ENCODE measurements around the gene IP6K3. TPM values are rescaled to one million over a fixed set of nuclear protein-coding genes. Genes with fewer than 3 reads are reported as not detected.

IP6K3 gene
- polyA plus RNA-seq, 2 donors = 0.65 to 0.96 TPM

GRCh38 chr6:33677689-33678088, 69.0 kb downstream of the IP6K3 start:
- H3K9me3 ChIP-seq (ENCODE audit: control insufficient read depth in 2 of 2, insufficient read depth in 1 of 2, low read depth in 1 of 2, low read length in 1 of 2) = peaks cover 0 to 2% of the 10 kb centered on the region in 2 donors
- H3K36me3 ChIP-seq (ENCODE audit: control insufficient read depth in 2 of 2, insufficient read depth in 2 of 2, low read length in 1 of 2) = peaks cover 9 to 58% of the 10 kb centered on the region in 2 donors
- H3K4me3 ChIP-seq (ENCODE audit: low read depth in 1 of 2, low read length in 2 of 2) = no peak overlapping the region
- no peaks in the 10 kb centered on the region for H3K4me1 ChIP-seq (ENCODE audit: control insufficient read depth in 2 of 2, insufficient read depth in 2 of 2, low read length in 1 of 2)
- H3K27ac ChIP-seq (ENCODE audit: low read depth in 2 of 2, low read length in 1 of 2) = no peak overlapping the region
- no peaks in the 10 kb centered on the region for H3K27me3 ChIP-seq (ENCODE audit: control insufficient read depth in 1 of 2, insufficient read depth in 2 of 2, low read length in 2 of 2)
- WGBS, 2 donors = 89 to 100% methylated on average over 2 of the region's 2 CpGs

GRCh38 chr6:33677143-33677660, 69.5 kb downstream of the IP6K3 start:
- Histone ChIP-seq H3K27me3 (ENCODE audit: control insufficient read depth in 1 of 2, insufficient read depth in 2 of 2, low read length in 2 of 2) (no peaks in the 10 kb centered on the region), H3K4me3 (ENCODE audit: low read depth in 1 of 2, low read length in 2 of 2) (no peak overlapping the region), H3K4me1 (ENCODE audit: control insufficient read depth in 2 of 2, insufficient read depth in 2 of 2, low read length in 1 of 2) (no peaks in the 10 kb centered on the region), H3K9me3 (ENCODE audit: control insufficient read depth in 2 of 2, insufficient read depth in 1 of 2, low read depth in 1 of 2, low read length in 1 of 2) (peaks cover 0 to 2% of the 10 kb centered on the region in 2 donors), H3K27ac (ENCODE audit: low read depth in 2 of 2, low read length in 1 of 2) (no peak overlapping the region), H3K36me3 (ENCODE audit: control insufficient read depth in 2 of 2, insufficient read depth in 2 of 2, low read length in 1 of 2) (peaks cover 9 to 53% of the 10 kb centered on the region in 2 donors)
- 79 to 94% methylated on average over 8 of the region's 8 CpGs for WGBS, 2 donors

GRCh38 chr6:33676416-33677142, 70.1 kb downstream of the IP6K3 start:
- H3K36me3 ChIP-seq (ENCODE audit: control insufficient read depth in 2 of 2, insufficient read depth in 2 of 2, low read length in 1 of 2) = peaks cover 9 to 57% of the 10 kb centered on the region in 2 donors
- H3K27me3 ChIP-seq (ENCODE audit: control insufficient read depth in 1 of 2, insufficient read depth in 2 of 2, low read length in 2 of 2) = no peaks in the 10 kb centered on the region
- H3K27ac ChIP-seq (ENCODE audit: low read depth in 2 of 2, low read length in 1 of 2) = no peak overlapping the region
- no peak overlapping the region for H3K4me3 ChIP-seq (ENCODE audit: low read depth in 1 of 2, low read length in 2 of 2)
- no peaks in the 10 kb centered on the region for H3K4me1 ChIP-seq (ENCODE audit: control insufficient read depth in 2 of 2, insufficient read depth in 2 of 2, low read length in 1 of 2)
- peaks cover 0 to 2% of the 10 kb centered on the region in 2 donors for H3K9me3 ChIP-seq (ENCODE audit: control insufficient read depth in 2 of 2, insufficient read depth in 1 of 2, low read depth in 1 of 2, low read length in 1 of 2)
- WGBS, 2 donors = 93 to 96% methylated on average over 15 of the region's 15 CpGs

- H3K9me3 ChIP-seq (ENCODE audit: control insufficient read depth in 2 of 2, insufficient read depth in 1 of 2, low read depth in 1 of 2, low read length in 1 of 2) = peaks cover 0 to 2% of the 10 kb centered on the region in 2 donors
- no peak overlapping the region for H3K27ac ChIP-seq (ENCODE audit: low read depth in 2 of 2, low read length in 1 of 2)
- WGBS, 2 donors = 92 to 96% methylated on average over 7 of the region's 7 CpGs
- peaks cover 9 to 54% of the 10 kb centered on the region in 2 donors for H3K36me3 ChIP-seq (ENCODE audit: control insufficient read depth in 2 of 2, insufficient read depth in 2 of 2, low read length in 1 of 2)
- H3K4me3 ChIP-seq (ENCODE audit: low read depth in 1 of 2, low read length in 2 of 2) = no peak overlapping the region
- no peaks in the 10 kb centered on the region for H3K4me1 ChIP-seq (ENCODE audit: control insufficient read depth in 2 of 2, insufficient read depth in 2 of 2, low read length in 1 of 2)
- H3K27me3 ChIP-seq (ENCODE audit: control insufficient read depth in 1 of 2, insufficient read depth in 2 of 2, low read length in 2 of 2) = no peaks in the 10 kb centered on the region
Measured at GRCh38 chr6:33675968-33676367, 70.7 kb downstream of the IP6K3 start.

GRCh38 chr6:33673851-33674250, 72.9 kb downstream of the IP6K3 start:
- H3K27me3 ChIP-seq (ENCODE audit: control insufficient read depth in 1 of 2, insufficient read depth in 2 of 2, low read length in 2 of 2) = no peaks in the 10 kb centered on the region
- H3K27ac ChIP-seq (ENCODE audit: low read depth in 2 of 2, low read length in 1 of 2) = no peak overlapping the region
- no peak overlapping the region for H3K4me3 ChIP-seq (ENCODE audit: low read depth in 1 of 2, low read length in 2 of 2)
- 87% methylated on average over 7 of the region's 7 CpGs for WGBS, 2 donors
- H3K36me3 ChIP-seq (ENCODE audit: control insufficient read depth in 2 of 2, insufficient read depth in 2 of 2, low read length in 1 of 2) = peaks cover 9 to 52% of the 10 kb centered on the region in 2 donors
- no peaks in the 10 kb centered on the region for H3K9me3 ChIP-seq (ENCODE audit: control insufficient read depth in 2 of 2, insufficient read depth in 1 of 2, low read depth in 1 of 2, low read length in 1 of 2)
- no peaks in the 10 kb centered on the region for H3K4me1 ChIP-seq (ENCODE audit: control insufficient read depth in 2 of 2, insufficient read depth in 2 of 2, low read length in 1 of 2)

- H3K27ac ChIP-seq (ENCODE audit: low read depth in 2 of 2, low read length in 1 of 2) = peak overlapping the region in 1 of 2 donors; percentile 39
- no peaks in the 10 kb centered on the region for H3K27me3 ChIP-seq (ENCODE audit: control insufficient read depth in 1 of 2, insufficient read depth in 2 of 2, low read length in 2 of 2)
- no peak overlapping the region for H3K4me3 ChIP-seq (ENCODE audit: low read depth in 1 of 2, low read length in 2 of 2)
- H3K36me3 ChIP-seq (ENCODE audit: control insufficient read depth in 2 of 2, insufficient read depth in 2 of 2, low read length in 1 of 2) = peaks cover 5 to 49% of the 10 kb centered on the region in 2 donors
- no peaks in the 10 kb centered on the region for H3K9me3 ChIP-seq (ENCODE audit: control insufficient read depth in 2 of 2, insufficient read depth in 1 of 2, low read depth in 1 of 2, low read length in 1 of 2)
- 37 to 52% methylated on average over 5 of the region's 5 CpGs for whole genome bisulfite sequencing, 2 donors
- peaks cover under 1 to 4% of the 10 kb centered on the region in 2 donors for H3K4me1 ChIP-seq (ENCODE audit: control insufficient read depth in 2 of 2, insufficient read depth in 2 of 2, low read length in 1 of 2)
Measured at GRCh38 chr6:33672808-33673207, 73.9 kb downstream of the IP6K3 start.

- Histone ChIP-seq H3K4me1 (ENCODE audit: control insufficient read depth in 2 of 2, insufficient read depth in 2 of 2, low read length in 1 of 2) (peaks cover 4% of the 10 kb centered on the region in 2 donors), H3K27me3 (ENCODE audit: control insufficient read depth in 1 of 2, insufficient read depth in 2 of 2, low read length in 2 of 2) (no peaks in the 10 kb centered on the region), H3K4me3 (ENCODE audit: low read depth in 1 of 2, low read length in 2 of 2) (no peak overlapping the region), H3K9me3 (ENCODE audit: control insufficient read depth in 2 of 2, insufficient read depth in 1 of 2, low read depth in 1 of 2, low read length in 1 of 2) (no peaks in the 10 kb centered on the region), H3K27ac (ENCODE audit: low read depth in 2 of 2, low read length in 1 of 2) (peak overlapping the region in 1 of 2 donors; percentile 76), H3K36me3 (ENCODE audit: control insufficient read depth in 2 of 2, insufficient read depth in 2 of 2, low read length in 1 of 2) (peaks cover 5 to 52% of the 10 kb centered on the region in 2 donors)
- WGBS, 2 donors = 92 to 95% methylated on average over 3 of the region's 3 CpGs
Measured at GRCh38 chr6:33671744-33672072, 75.0 kb downstream of the IP6K3 start.

Other genes with a start within 250 kb of the IP6K3 start
- gene BAK1, start 166.6 kb downstream of the IP6K3 start, polyA plus RNA-seq = 10 to 100 TPM; 20.4 to 22.6 TPM
- 10 to 100 TPM; 11.9 to 15.0 TPM for gene ITPR3, start 125.6 kb downstream of the IP6K3 start, polyA plus RNA-seq
- 10 to 100 TPM; 56.1 to 93.7 TPM for gene UQCC2, start 35.2 kb downstream of the IP6K3 start, polyA plus RNA-seq
- 10 to 100 TPM; 39.8 to 43.2 TPM for gene LEMD2, start 42.2 kb upstream of the IP6K3 start, polyA plus RNA-seq
- not detected for gene MLN, start 57.1 kb upstream of the IP6K3 start, polyA plus RNA-seq

Data from esophagus (tissue), 2 donors.